Activated CD8-positive, alpha-beta T cell treated with anti-CD3 and anti-CD28 coated beads, Interleukin-2, amount 10 ng/mL, durations not matched to agents 7 days and 5 days (primary cell): ENCODE data around the gene KCNK13. TPM values are rescaled to one million over a fixed set of nuclear protein-coding genes. Genes with fewer than 3 reads are reported as not detected.

Experiments used
- ATAC-seq: fragments of 150-1000 bp; cut with Tn5 transposase; one replicate; pipeline ENCODE4 v1.10.0; 2021; ENCODE audit warnings: moderate library complexity
- CTCF ChIA-PET: fragments of 350-600 bp; sonication (Branson Sonifier 250); formaldehyde crosslinking; loops from one replicate; lab custom pipeline; 2021; ENCODE audit warnings: antibody characterized with exemption; lab: Charles Lee
- POLR2A ChIA-PET: fragments of 350-600 bp; sonication (Branson Sonifier 250); formaldehyde crosslinking; loops from one replicate; lab custom pipeline; 2021; ENCODE audit warnings: antibody characterized with exemption; lab: Charles Lee
- DNase-seq: peaks from one replicate; pipeline ENCODE4 v3.0.0-alpha.2; 2020
- H3K27ac Mint-ChIP-seq: one replicate; pipeline ENCODE4 v1.8.0; 2021; ENCODE audit warnings: mild to moderate bottlenecking, mixed read lengths
- H3K27me3 Mint-ChIP-seq: one replicate; pipeline ENCODE4 v1.8.0; 2021; ENCODE audit warnings: low read depth, mixed read lengths
- H3K36me3 Mint-ChIP-seq: one replicate; pipeline ENCODE4 v1.8.0; 2021; ENCODE audit warnings: low read depth, mixed read lengths
- H3K4me1 Mint-ChIP-seq: one replicate; pipeline ENCODE4 v1.8.0; 2021; ENCODE audit warnings: low read depth, mixed read lengths
- H3K4me3 Mint-ChIP-seq: one replicate; pipeline ENCODE4 v1.8.0; 2021; ENCODE audit warnings: mild to moderate bottlenecking, mixed read lengths
- H3K9me3 Mint-ChIP-seq: one replicate; pipeline ENCODE4 v1.8.0; 2022; ENCODE audit warnings: mixed read lengths; ENCODE audit not compliant: insufficient read depth
- total RNA-seq, 2 experiments: library from RNA; stranded (reverse); gene quantifications; one replicate each; pipeline ENCODE4 v1.2.3, GENCODE V29; 2021

The KCNK13 gene
- total RNA-seq, 2 experiments from 2014 or later = 0.11 to 0.13 TPM

DNA sequence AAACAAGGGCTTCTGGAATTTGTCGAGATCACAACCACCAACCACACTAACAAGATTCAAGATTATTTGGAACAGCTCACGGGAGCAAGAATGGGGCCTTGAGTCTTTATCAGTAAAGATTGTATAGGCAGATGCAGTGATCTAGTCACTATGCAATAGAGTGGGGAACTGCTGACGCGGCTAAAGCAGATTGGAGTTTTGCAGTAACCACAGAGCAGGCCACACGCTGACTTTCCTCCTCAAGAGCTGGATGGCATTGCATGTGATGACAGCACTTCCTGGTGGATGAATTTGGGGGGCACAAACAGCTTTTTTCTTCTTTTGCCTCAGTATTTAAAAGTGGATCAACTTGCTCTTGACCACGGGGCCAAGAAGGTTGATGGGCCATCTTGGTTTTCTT, 46.0 kb downstream of the KCNK13 start:
- H3K9me3 Mint-ChIP-seq = no peaks in the 10 kb centered on the region
- no peak for ATAC-seq
- H3K27ac Mint-ChIP-seq = no peak overlapping the region
- no peaks in the 10 kb centered on the region for H3K36me3 Mint-ChIP-seq
- ChIA-PET CTCF (no interaction called here), POLR2A (no interaction called here)
- H3K4me1 Mint-ChIP-seq = no peaks in the 10 kb centered on the region
- no peak overlapping the region for H3K4me3 Mint-ChIP-seq
- DNase-seq = no peak
- H3K27me3 Mint-ChIP-seq = peaks cover 11% of the 10 kb centered on the region

- H3K27me3 Mint-ChIP-seq = peaks cover 10% of the 10 kb centered on the region
- POLR2A ChIA-PET = interaction anchor here (0.7 kb wide), 1 partner anchor 1482 kb away, joined by 3 read pairs; no protein-coding TSS in a partner anchor
- H3K4me3 Mint-ChIP-seq = no peak overlapping the region
- ATAC-seq (no peak), DNase-seq (no peak)
- H3K27ac Mint-ChIP-seq = no peak overlapping the region
- H3K36me3 Mint-ChIP-seq = no peaks in the 10 kb centered on the region
- no peaks in the 10 kb centered on the region for H3K9me3 Mint-ChIP-seq
- no peaks in the 10 kb centered on the region for H3K4me1 Mint-ChIP-seq
- CTCF ChIA-PET = interaction anchor here (1.0 kb wide), 1 partner anchor 14 kb away, joined by 3 read pairs; no protein-coding TSS in a partner anchor
Measured at GRCh38 chr14:90109858-90110257, 48.1 kb downstream of the KCNK13 start.

DNA sequence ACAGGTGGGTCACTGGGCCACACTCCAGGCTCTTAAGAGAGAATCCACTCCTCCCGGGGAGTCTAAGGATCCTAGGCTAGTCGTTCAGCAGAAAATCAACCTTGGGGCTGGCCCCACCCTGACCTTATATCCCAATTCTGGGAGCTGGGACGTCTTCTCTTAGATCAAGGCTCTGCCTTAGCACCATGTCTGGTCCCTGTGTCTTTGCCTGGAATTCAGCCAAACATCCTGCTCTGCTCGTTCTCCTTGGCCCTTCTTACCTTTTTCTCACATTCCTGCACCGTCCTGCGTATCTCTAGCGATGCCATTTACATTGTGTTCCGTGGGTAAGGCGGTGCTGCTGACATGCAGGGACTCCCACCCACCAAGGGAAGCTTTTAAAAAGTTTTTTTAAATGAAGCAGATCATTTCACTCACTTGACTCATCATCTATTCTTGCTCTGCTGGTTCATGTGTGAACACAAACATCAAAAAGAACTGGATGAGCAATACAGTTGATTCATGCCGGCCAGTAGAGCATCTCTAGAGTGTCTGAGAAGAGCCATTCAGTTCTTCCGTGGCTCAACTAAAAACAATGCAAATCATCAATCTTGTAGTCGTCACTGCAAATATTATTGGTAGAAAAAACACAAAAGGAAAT, 50.2 kb downstream of the KCNK13 start:
- Mint-ChIP-seq H3K4me3 (no peak overlapping the region), H3K4me1 (no peaks in the 10 kb centered on the region), H3K27me3 (peaks cover 10% of the 10 kb centered on the region), H3K9me3 (no peaks in the 10 kb centered on the region), H3K36me3 (no peaks in the 10 kb centered on the region), H3K27ac (no peak overlapping the region)
- CTCF ChIA-PET = no interaction called here
- DNase-seq = no peak
- POLR2A ChIA-PET = no interaction called here
- ATAC-seq = no peak

GRCh38 chr14:90114554-90114953, 52.8 kb downstream of the KCNK13 start:
- CTCF ChIA-PET = no interaction called here
- peaks cover 10% of the 10 kb centered on the region for H3K27me3 Mint-ChIP-seq

DNA sequence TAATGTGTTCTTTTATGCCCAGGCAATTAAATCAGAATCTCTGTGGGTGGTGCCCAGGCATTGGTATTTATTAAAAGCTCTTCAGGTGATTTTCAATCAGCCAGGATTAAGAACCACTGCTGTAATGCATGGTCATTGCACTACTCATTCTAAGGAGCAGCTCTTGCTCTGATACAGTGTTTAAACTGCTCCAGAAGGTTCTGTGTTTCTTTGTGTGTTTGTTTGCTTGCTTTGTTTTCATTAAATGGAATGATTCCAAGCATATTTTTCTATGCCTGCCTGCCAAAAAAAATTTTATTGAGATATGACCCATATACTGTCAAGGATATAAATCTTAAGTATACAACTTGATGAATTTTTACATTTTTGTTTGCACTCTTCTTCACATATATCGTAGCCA, 54.0 kb downstream of the KCNK13 start:
- H3K4me3 Mint-ChIP-seq = no peak overlapping the region
- H3K27ac Mint-ChIP-seq = no peak overlapping the region
- no peaks in the 10 kb centered on the region for H3K4me1 Mint-ChIP-seq
- no peak for DNase-seq
- H3K27me3 Mint-ChIP-seq = peaks cover 11% of the 10 kb centered on the region
- CTCF ChIA-PET = no interaction called here
- POLR2A ChIA-PET = interaction anchor here (0.6 kb wide), 1 partner anchor 8 kb away, joined by 3 read pairs; no protein-coding TSS in a partner anchor
- no peaks in the 10 kb centered on the region for H3K36me3 Mint-ChIP-seq
- ATAC-seq = no peak
- H3K9me3 Mint-ChIP-seq = no peaks in the 10 kb centered on the region

More at GRCh38 chr14:90114554-90114953, 52.8 kb downstream of the KCNK13 start:
- H3K9me3 Mint-ChIP-seq = no peaks in the 10 kb centered on the region
- no peak overlapping the region for H3K27ac Mint-ChIP-seq
- H3K4me3 Mint-ChIP-seq = no peak overlapping the region
- H3K4me1 Mint-ChIP-seq = no peaks in the 10 kb centered on the region
- DNase-seq (no peak), ATAC-seq (no peak)
- H3K36me3 Mint-ChIP-seq = no peaks in the 10 kb centered on the region
- POLR2A ChIA-PET = no interaction called here

- CTCF ChIA-PET = no interaction called here
- H3K4me1 Mint-ChIP-seq = no peaks in the 10 kb centered on the region
- H3K27me3 Mint-ChIP-seq = peaks cover 10% of the 10 kb centered on the region
- DNase-seq (no peak), ATAC-seq (no peak)
- H3K4me3 Mint-ChIP-seq = no peak overlapping the region
- H3K36me3 Mint-ChIP-seq = no peaks in the 10 kb centered on the region
- POLR2A ChIA-PET = no interaction called here
- no peaks in the 10 kb centered on the region for H3K9me3 Mint-ChIP-seq
- H3K27ac Mint-ChIP-seq = no peak overlapping the region
Measured at GRCh38 chr14:90116444-90116843, 54.6 kb downstream of the KCNK13 start.

DNA sequence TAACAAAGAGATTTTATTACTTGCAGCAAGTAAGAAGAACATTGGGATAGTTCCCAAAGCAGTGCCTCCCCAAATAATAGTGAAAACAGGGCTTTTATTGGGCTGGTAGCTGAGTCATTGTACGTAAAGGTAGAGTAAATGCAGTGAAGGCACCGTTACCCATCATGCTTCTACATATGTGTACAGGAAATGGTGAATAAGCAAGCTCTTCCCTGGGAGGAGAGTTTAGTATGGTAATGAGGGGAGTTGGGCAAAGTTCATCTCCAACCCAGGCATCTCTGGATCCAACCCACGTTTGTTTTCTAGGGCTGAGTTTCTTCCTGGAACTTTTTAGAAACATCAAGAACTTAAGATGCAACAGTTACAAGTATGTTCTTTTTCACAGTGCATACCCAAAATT, 56.2 kb downstream of the KCNK13 start:
- Mint-ChIP-seq H3K9me3 (no peaks in the 10 kb centered on the region), H3K27ac (no peak overlapping the region), H3K4me3 (no peak overlapping the region), H3K36me3 (no peaks in the 10 kb centered on the region), H3K4me1 (no peaks in the 10 kb centered on the region), H3K27me3 (peaks cover 5% of the 10 kb centered on the region)
- POLR2A ChIA-PET = no interaction called here
- ATAC-seq (no peak), DNase-seq (no peak)
- CTCF ChIA-PET = interaction anchor here (1.2 kb wide), 1 partner anchor 145 kb away, joined by 4 read pairs; no protein-coding TSS in a partner anchor

- Mint-ChIP-seq H3K27me3 (peaks cover 2% of the 10 kb centered on the region), H3K9me3 (no peaks in the 10 kb centered on the region), H3K4me1 (no peaks in the 10 kb centered on the region), H3K4me3 (no peak overlapping the region), H3K36me3 (no peaks in the 10 kb centered on the region), H3K27ac (no peak overlapping the region)
- DNase-seq (no peak), ATAC-seq (no peak)
- ChIA-PET POLR2A (no interaction called here), CTCF (no interaction called here)
Measured at GRCh38 chr14:90126260-90126659, 64.5 kb downstream of the KCNK13 start.

GRCh38 chr14:90132821-90133570, 71.2 kb downstream of the KCNK13 start:
- Mint-ChIP-seq H3K27me3 (peaks cover 13% of the 10 kb centered on the region), H3K9me3 (no peaks in the 10 kb centered on the region), H3K4me3 (no peak overlapping the region), H3K36me3 (no peaks in the 10 kb centered on the region), H3K4me1 (no peaks in the 10 kb centered on the region), H3K27ac (no peak overlapping the region)
- POLR2A ChIA-PET = no interaction called here
- DNase-seq (no peak), ATAC-seq (no peak)
- CTCF ChIA-PET = no interaction called here

- H3K27ac Mint-ChIP-seq = no peak overlapping the region
- POLR2A ChIA-PET = no interaction called here
- H3K36me3 Mint-ChIP-seq = no peaks in the 10 kb centered on the region
- no peaks in the 10 kb centered on the region for H3K4me1 Mint-ChIP-seq
- no peak overlapping the region for H3K4me3 Mint-ChIP-seq
- DNase-seq (no peak), ATAC-seq (no peak)
- H3K27me3 Mint-ChIP-seq = peaks cover 13% of the 10 kb centered on the region
- CTCF ChIA-PET = no interaction called here
- no peaks in the 10 kb centered on the region for H3K9me3 Mint-ChIP-seq
Measured at GRCh38 chr14:90136904-90137303, 75.1 kb downstream of the KCNK13 start.

DNA sequence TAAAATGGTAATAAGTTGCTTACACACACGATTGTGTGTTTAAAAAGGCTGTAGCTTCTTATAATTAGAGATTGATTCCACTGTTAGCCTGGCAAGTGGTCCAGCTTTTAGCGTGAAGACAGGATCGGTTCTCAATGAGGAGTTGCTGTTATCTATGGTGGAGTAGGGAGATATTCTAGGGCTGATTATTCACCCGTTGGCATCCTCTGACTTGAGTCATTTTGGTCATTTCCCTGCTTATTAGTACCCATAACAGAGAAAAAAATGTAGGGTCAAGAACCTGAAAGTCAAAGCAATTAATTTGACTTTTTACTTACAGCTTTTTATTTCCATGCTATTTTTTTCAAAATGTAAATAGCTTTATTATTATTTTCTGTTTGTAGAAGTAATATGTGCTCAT, 76.0 kb downstream of the KCNK13 start:
- Mint-ChIP-seq H3K27me3 (peaks cover 12% of the 10 kb centered on the region), H3K4me3 (no peak overlapping the region), H3K36me3 (no peaks in the 10 kb centered on the region), H3K4me1 (no peaks in the 10 kb centered on the region), H3K27ac (no peak overlapping the region), H3K9me3 (no peaks in the 10 kb centered on the region)
- ChIA-PET CTCF (no interaction called here), POLR2A (no interaction called here)
- no peak for DNase-seq
- no peak for ATAC-seq

DNA sequence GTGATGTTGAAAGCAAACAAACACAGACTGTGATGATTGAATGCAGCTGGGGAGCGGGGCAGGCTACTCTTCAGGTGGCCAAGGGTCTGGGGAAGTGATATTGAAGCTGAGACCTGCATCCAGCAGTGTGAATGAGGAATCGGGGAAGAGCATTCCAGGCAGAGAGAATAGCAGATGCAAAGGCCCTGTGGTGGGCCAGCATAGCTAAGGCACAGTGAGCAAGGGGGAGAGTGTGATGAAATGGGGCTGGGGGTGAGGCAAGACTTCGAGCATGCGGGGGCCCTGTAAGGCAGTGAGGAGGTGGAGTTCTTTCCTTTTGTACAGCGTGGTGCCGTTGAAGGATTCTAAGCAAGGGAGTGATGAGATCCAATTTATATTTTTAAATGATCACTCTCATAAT, 77.4 kb downstream of the KCNK13 start:
- ATAC-seq (no peak), DNase-seq (no peak)
- Mint-ChIP-seq H3K4me1 (no peaks in the 10 kb centered on the region), H3K9me3 (no peaks in the 10 kb centered on the region), H3K27ac (no peak overlapping the region), H3K4me3 (no peak overlapping the region), H3K27me3 (peaks cover 14% of the 10 kb centered on the region), H3K36me3 (no peaks in the 10 kb centered on the region)
- POLR2A ChIA-PET = no interaction called here
- CTCF ChIA-PET = no interaction called here
